Brain microvascular endothelial cell (primary cell): ENCODE data around the gene ARHGAP26.
A peak's percentile ranks its signal among the peaks of the same experiment; 100 is the strongest.

Experiments
- DNase-seq: peaks from one replicate; pipeline ENCODE4 v3.0.0-alpha.2; 2020
- H3K27ac ChIP-seq: fragments of 250-450 bp; sonication (Bioruptor Pico); 2 replicates; pipeline ENCODE4 v1.5.1; 2020; ENCODE audit warnings: mild to moderate bottlenecking, moderate library complexity
- H3K27me3 ChIP-seq: fragments of 250-450 bp; sonication (Bioruptor Pico); replicated peaks from 2 replicates; pipeline ENCODE4 v1.5.1; 2020; ENCODE audit warnings: mild to moderate bottlenecking
- H3K36me3 ChIP-seq: fragments of 250-450 bp; sonication (Bioruptor Pico); replicated peaks from 2 replicates; pipeline ENCODE4 v1.5.1; 2020; ENCODE audit warnings: mild to moderate bottlenecking
- H3K4me3 ChIP-seq: 2 replicates; pipeline ENCODE4 v1.5.1; 2011; ENCODE audit warnings: low read depth, mild to moderate bottlenecking, control low read depth, low read length, moderate library complexity
- in situ Hi-C: cut with HindIII; loops from 2 replicates; pipeline ENCODE4 v1.10.0; 2017; ENCODE audit warnings: low sequenced_read_pairs, low pct_ligation_motif_present
- TF ChIP-seq, protein P1 (sequence below): IDR thresholded peaks from 2 replicates; pipeline ENCODE4 v1.5.1; 2011; ENCODE audit warnings: low read depth, mild to moderate bottlenecking, moderate library complexity, low read length, control low read depth, inconsistent platforms; ENCODE audit errors: missing control alignments

The ARHGAP26 gene

DNA sequence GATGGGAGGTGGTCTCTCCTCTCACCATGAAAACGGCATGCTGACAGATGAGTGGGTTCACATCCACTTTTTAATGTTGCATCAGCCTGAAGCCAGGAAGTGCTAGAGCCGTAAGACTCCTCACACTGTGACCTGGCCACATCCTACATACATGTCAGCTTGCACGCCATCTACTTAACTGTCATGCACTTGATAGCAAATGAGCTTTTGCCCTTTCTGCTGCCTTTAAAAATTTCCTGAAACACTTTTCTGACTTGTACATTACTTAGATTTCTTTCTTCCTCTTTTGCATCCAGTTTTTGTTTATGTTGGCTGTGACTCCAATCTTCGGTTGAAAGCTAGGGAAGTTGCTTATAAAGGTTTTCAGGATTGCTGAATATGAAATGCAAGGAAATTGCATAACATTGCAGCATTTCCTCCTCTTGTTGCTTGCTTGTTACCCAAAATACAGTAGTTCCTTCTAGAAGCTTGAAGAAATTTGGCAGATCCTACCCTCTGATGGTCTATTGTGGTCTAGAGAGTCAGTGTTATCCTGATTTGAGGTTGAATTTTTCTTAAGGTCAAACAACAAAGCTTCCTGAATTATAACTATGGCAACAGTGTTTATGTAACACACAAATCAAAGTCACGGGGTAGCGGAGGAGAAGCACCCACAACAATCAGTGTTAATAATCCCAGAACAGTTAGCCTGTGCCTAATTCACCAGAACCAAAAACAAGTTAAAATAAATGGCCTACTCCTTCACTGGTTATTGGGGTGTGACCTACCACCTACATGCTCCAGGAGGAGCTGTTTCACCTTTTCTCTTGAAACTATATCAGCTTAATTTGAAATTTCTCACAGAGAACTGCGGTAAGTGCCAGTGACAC lies 232.5 kb downstream of the ARHGAP26 start:
- DNase-seq, result peak; percentile 89
- Histone ChIP-seq H3K4me3 (no peak overlapping the region), H3K27me3 (no peaks in the 10 kb centered on the region), H3K36me3 (no peaks in the 10 kb centered on the region), H3K27ac (peak overlapping the region; percentile 84)
- in situ Hi-C loops, result no loop called here
- TF ChIP-seq, protein P1, sequence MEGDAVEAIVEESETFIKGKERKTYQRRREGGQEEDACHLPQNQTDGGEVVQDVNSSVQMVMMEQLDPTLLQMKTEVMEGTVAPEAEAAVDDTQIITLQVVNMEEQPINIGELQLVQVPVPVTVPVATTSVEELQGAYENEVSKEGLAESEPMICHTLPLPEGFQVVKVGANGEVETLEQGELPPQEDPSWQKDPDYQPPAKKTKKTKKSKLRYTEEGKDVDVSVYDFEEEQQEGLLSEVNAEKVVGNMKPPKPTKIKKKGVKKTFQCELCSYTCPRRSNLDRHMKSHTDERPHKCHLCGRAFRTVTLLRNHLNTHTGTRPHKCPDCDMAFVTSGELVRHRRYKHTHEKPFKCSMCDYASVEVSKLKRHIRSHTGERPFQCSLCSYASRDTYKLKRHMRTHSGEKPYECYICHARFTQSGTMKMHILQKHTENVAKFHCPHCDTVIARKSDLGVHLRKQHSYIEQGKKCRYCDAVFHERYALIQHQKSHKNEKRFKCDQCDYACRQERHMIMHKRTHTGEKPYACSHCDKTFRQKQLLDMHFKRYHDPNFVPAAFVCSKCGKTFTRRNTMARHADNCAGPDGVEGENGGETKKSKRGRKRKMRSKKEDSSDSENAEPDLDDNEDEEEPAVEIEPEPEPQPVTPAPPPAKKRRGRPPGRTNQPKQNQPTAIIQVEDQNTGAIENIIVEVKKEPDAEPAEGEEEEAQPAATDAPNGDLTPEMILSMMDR, result peak; percentile 65

DNA sequence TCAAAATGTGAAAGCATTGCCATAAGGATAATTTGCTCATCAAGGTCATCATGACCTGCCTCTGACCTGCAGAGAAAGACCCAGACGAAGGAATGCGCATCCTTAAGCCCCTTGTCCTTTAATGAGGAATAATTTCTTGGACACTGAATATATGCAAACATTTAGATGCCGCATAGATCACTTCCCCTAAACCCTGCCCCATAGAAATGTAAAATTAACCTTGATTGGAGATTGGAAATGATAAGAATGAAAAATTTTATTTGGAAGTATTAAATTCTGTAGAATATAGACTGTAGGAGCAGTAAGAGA lies 233.1 kb downstream of the ARHGAP26 start:
- Histone ChIP-seq H3K36me3 (no peaks in the 10 kb centered on the region), H3K27me3 (no peaks in the 10 kb centered on the region), H3K27ac (peak overlapping the region; percentile 84), H3K4me3 (no peak overlapping the region)
- TF ChIP-seq, protein P1, result no peak
- in situ Hi-C loops, result no loop called here
- DNase-seq, result no peak

DNA sequence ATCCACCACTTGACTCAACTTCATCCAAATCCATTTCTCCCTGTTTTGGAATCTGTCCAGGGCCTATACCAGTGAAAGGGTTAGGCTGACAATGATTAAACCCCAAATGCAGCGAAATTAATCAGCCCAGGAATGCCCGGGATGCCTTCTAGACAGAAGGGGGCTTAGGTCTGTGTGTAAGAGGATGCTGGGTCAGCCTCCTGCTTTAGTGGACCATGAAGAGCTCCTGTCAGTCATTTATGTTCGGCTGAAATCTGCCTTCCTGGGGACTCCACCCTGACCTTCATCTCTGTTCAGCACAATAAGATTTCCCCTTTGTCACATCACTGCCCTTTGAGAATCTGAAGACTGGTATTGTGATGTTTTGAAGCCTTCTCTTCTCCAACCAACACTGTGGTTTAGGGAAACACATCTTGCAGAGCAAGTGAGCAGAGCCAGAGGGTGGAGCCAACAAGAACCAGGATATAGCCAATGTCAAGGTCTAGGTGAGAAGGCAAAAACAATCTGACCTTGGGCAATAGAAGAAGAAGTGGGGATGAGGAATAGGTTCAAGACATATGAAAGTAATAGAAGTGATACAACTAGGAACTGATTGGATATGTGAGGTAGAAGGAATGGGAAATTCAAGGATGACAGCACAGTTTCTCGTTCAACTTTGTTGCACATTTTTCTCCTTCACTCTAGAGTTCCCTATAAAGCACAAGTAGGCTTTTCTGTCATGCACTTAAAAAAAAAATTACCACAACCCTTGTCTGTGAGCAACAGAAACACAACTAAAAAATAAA lies 234.4 kb downstream of the ARHGAP26 start:
- no peak overlapping the region for H3K27ac ChIP-seq
- TF ChIP-seq, protein P1, result no peak
- H3K27me3 ChIP-seq, result no peaks in the 10 kb centered on the region
- no peak for DNase-seq
- H3K36me3 ChIP-seq, result no peaks in the 10 kb centered on the region
- no peak overlapping the region for H3K4me3 ChIP-seq
- in situ Hi-C loops, result no loop called here

DNA sequence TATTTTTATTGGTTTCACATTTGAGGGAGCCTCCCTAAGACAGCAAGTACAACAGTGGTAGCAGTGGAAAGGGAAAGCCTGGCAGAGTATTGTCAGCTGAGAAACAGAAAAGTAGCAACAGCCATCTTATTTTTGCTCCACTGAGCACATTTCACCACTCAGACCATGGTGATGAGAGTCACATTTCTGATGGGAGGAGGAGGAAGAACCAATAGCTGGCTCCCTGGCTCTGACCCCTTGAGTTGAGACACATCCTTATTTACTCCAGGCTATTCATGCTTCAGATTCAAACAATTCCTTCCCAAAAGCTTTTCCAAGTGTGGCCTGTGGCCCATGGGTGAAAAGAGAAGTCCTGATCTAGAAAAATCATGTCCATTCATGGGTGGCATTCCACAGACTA lies 236.3 kb downstream of the ARHGAP26 start:
- no peak overlapping the region for H3K27ac ChIP-seq
- H3K4me3 ChIP-seq, result no peak overlapping the region
- DNase-seq, result no peak
- TF ChIP-seq, protein P1, result no peak
- H3K27me3 ChIP-seq, result no peaks in the 10 kb centered on the region
- no peaks in the 10 kb centered on the region for H3K36me3 ChIP-seq
- in situ Hi-C loops, result no loop called here

DNA sequence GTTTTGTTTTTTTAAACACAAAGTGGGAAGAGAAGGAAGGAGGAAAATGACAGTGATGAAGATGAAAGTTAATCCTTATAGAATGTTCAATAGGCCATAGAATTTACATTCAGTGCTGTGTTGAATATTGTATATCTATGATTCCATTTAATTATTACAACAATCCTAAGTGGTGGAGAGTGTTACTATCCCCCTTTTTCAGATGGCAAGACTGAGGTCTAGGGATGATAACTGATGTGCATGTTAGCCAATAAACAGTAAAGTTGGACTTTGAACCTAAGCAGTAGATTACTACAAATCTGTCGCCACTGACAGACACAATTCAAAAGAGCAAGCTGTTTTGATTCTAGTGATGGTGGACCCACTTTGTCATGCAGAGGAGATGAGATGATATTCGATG lies 237.9 kb downstream of the ARHGAP26 start:
- peak overlapping the region; percentile 81 for H3K27ac ChIP-seq
- in situ Hi-C loops, result no loop called here

More for the DNA sequence above, 237.9 kb downstream of the ARHGAP26 start:
- H3K36me3 ChIP-seq, result no peaks in the 10 kb centered on the region
- H3K27me3 ChIP-seq, result no peaks in the 10 kb centered on the region
- TF ChIP-seq, protein P1, result no peak
- no peak for DNase-seq
- H3K4me3 ChIP-seq, result no peak overlapping the region
